ENCODE data around the gene CGNL1.

The CGNL1 gene

DNA sequence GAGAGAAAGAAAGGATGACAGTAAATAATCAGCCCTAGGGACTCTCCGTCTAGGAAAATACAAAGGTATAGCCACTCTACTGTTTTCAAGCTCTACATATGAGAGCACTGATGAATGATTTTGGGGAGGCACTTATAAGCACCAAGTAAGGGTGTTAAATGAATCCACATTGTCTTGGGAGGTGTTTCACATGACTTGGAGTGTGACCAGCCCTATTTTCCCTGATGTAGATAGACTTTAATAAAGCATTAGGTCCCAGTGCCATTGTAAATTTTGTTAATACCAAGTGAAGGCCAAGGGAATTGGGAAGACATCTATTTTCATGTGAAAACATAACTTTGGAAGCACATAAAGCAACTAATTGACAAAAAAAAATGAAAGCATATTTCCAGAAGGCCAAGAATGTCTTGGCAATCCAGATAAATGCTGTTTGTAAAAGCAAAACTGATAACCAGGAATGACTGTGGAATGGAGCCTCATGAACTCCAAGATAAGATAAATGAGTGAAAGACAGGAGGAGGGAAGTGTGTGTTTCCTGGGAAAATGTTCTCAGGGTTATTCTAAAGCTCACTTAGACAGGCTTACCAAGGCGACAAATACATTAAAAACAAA, 119.4 kb downstream of the CGNL1 start:
- no peak for DNase-seq (ENCODE audit: low read depth in 1 of 2, low spot score in 1 of 2)

DNA sequence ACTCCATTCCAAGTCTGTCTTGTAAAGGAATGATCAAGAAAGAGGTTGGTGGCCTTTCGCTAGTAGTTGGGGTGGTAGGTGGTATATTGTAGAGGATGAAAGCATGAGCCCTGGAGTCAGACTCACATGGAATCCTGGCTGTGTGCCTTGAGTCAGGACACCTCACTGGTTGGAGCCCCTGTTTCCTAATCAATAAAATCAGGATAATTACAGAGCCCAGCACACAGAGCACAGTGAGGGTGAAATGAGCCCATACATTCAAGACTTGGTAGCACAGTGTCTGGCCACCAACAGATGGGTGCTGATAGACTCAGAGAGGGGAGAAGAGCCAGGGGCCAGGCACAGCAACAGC, 120.3 kb downstream of the CGNL1 start:
- no peak for DNase-seq (ENCODE audit: low read depth in 1 of 2, low spot score in 1 of 2)

DNA sequence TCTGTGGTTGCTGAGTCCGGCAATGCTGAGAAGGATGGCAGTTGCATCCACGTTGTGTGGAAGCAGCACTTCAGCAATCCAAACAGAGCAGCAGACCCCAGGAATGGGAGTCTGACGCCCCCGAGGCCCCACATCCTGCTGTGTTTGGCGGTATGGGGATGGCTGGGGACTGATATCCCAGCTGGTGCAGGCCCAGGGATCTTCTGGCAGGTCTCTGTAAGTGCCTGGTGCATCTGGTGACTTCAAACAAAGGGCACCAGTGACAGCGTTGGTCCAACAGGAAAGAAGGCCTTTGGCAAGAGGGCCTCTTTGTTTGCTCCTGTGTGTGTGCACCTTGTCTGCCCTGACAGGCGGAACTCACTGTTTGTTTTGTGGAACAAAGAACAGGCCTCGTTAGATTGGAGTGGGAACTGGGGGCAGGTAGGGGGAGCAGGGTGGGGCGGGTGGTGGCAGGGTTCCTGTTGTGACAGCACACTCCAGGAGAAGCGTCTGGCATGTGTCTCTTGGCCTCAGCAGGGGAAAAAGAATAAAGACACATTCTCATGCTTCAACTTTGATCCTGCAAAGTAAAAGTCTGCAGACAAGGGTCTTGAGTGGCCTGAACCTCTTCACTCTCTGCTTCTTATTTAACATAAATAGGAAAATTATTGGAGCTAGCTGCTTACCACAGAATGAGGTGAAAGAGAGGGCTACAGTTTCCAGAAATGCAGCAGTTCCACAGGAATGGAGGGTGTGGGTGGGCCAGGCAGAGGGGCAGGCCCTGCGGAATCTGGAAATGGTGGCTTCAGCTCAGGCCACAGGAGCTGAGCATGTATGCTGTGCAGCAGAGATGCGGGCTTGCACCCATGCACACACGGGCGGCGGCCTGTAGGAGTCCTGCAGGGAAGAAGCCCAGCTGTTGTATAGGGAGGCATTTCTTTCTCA, 120.9 kb downstream of the CGNL1 start:
- DNase-seq (ENCODE audit: low read depth in 1 of 2, low spot score in 1 of 2): no peak

DNA sequence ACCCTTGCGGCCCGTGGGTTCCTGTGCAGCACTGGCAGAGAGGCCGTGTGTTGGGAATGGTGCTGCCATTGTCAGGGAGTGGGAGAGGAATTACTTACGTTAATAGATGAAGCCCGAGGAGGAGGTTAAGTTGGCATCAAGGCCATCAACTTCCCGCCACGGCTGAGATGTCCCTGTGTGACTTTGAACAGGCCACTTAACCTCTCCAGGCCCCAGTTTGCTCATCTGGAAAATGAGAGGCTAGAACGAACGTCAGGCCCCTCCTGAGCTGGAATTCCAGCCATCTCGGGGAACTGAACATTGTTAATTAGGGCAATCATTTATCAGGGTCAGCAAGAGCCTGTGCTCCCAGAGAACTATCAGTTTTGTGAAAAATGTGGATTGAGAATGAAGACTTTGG, 124.0 kb downstream of the CGNL1 start:
- DNase-seq (ENCODE audit: low read depth in 1 of 2, low spot score in 1 of 2): no peak

DNA sequence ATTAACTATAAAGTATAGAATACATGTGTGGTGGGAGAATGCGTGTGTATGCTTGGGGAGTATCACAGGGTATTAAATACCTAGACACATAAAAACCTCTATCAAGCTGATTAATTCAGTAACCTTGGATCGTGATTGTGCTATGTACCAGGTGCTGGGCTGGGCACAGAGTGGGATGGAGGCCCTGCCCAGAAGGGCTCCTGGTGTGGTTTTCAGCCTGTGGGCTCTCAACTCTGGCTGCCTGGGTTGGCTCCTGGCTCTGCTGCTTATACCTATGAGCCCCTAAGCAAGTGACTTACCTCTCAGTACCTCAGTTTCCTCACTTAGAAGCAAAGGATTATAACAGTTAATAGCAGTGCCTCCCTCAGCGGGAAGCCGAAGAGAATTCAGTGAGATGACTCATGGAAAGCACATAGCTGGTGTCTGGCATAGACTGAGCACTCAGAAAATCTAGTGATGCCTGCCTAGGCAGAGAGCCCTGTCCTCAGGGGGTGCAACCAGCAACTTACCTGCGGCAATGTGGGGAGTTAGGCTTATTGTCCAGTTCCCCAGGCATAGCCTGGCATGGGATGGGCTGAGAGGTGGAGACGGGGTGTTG, 124.8 kb downstream of the CGNL1 start:
- DNase-seq (ENCODE audit: low read depth in 1 of 2, low spot score in 1 of 2): no peak

DNA sequence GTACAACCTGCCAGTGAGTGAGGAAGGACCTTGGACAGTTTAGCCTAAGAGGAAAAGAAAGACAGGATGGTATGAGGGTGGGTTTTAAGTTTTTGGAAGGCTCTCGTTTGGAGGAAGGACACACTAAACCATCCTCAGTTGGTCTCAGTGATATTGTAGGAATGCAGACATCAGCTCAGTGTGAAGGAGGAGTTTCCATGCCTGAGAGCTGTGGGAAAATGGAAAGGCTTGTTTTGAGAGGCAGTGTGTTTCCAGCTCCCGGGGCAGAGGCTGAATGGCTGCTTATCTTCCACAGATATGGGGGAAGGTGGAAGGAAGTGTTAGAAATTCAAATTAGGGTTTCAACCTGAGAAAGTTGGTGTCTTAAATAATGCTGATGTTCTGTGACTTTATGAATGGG, 125.8 kb downstream of the CGNL1 start:
- no peak for DNase-seq (ENCODE audit: low read depth in 1 of 2, low spot score in 1 of 2)

DNA sequence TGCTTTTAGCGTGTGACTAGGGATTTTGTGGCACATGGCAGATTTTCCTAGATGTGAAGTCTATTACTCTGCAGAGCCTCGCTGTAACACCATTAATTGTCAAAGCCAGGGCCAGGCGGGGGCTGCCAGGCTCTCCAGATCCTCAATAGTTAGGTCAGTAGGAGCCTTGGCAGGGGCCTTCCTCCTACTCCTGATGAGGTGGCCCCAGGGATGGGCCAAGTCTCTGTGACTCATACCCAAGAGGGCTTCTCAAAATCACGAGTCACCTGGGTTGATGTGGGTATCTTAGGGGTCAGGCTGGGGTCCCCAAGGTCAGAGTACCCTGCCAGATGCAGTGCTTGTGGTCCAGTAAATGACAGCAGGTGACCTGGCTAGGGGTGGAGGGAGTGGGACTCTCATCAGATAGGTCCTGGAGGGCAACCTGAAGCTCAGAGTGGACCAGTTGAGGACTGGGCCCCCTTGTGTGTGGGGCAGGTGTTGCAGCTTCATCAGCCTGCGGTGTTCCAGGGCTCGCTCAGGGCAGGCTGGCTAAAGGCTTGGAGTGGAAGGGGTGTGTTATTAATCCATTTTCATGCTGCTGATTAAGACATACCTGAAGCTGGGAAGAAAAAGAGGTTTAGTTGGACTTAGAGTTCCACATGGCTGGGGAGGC, 126.9 kb downstream of the CGNL1 start:
- no peak for DNase-seq (ENCODE audit: low read depth in 1 of 2, low spot score in 1 of 2)

DNA sequence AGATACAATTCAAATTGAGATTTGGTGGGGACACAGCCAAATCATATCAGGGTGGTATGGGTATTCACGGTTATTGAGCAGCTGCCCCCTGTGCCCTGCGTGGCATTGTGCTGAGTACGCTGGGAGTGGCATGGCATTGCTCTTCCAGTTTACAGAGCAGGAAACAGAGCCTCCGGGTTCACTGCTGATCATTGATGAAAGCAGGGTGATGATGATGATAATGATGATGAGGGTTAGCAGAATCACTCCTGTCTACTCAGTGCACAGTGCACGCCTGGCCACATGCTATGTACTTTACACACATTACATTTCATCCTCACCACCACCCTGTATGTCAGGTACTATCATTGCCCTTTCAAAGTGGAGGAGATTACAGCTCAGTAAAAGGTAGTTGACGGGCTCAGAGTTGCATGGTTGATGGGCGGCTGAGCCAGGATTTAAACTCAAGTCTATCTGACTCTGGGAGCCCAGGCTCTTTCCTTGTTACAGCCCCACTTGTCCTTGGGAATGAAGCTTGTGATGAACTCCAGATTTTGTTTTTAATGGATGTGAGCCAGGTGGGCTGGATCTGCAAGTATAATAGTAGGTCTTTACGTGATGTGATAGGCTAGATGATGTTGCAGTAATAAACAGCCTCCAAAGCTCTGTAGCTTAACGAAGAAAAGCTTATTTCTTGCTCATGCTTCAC, 127.8 kb downstream of the CGNL1 start:
- no peak for DNase-seq (ENCODE audit: low read depth in 1 of 2, low spot score in 1 of 2)

DNA sequence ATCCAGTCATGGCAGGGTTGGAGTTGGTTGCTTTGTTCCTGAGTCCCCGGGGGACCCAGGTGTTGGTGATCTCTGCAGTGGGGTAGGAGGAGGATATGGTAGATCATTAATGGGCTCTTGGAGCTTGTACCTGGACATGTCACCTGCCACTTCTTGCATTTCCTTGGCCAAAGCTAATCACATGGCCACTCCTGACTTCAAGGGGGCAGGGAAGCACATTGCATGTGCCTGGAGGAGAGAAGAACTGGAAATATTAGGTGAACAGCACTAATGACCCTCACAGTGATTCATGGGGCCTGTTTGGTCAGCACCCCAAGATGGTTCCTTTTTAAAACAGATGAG, 128.3 kb downstream of the CGNL1 start:
- no peak for DNase-seq (ENCODE audit: low read depth in 1 of 2, low spot score in 1 of 2)

DNA sequence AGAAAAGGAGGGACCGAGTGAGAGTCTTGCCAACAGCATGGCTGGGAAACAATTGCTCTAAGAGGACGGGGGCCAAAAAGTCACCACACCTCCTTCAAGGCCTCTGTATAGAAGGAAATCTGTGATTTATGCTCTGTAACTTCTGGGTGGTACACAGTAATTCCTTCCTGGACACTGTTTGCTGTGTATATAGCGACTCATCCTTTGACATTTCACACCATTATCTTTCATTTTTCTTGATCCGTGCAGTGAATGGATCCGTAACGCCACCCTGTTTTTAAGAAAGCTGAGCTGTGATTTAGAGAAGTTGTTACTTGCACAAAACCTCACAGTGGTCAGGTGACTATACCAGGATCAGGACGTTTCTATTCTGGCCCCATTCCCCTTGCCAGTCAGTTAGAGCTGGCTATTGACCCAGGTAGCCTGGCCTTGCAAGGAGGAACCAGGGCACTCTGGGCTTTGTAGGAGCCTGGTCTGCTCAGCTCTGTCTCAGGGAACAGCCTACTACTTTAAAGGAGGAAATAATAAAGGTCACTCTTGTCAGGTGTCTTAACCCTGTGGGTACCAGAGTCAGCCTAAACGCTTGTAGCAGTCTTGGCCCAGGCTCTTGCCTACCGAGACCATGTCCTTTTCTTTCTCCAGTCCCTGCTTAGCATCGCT, 128.9 kb downstream of the CGNL1 start:
- no peak for DNase-seq (ENCODE audit: low read depth in 1 of 2, low spot score in 1 of 2)

DNA sequence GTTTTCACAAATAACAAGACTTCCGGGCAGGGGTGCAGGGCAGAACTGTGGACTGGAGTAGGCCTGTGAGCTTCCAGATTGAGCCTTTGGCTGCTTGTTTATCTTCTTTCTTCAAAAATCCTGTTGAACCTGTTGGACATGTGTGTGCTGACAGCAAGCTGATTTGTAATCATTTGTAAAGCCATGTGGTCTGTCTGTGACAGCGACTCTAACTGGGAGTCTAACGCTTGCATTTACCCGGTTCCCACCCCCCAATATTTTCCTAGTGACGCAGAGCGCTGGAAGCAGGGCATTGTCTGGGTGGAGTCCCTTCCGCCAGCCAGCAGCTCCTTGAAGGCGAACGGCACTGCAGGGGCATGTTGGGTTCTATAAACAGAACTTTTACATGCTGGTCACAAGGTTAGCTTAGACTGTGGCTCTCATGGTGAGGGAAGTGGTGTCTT, 129.7 kb downstream of the CGNL1 start:
- no peak for DNase-seq (ENCODE audit: low read depth in 1 of 2, low spot score in 1 of 2)

DNA sequence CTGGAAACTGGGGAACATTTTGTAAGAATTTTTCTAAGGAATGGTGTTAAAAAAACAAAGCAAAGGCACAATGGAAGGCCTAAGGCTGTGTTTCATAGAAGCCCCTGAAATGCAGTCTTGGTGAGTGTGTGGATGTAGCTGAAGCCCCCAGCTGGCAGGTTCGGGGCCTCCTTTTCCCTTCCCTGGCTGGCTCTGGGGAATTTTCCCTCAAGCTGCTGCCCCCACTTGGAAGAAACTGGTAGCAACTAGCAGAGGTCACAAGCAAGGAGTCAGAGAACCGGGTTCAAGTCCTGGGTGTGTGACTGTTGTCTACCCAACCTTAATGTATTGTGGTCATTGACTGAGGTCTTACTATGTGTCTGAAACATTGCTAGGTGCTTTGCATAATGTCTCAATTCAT, 130.1 kb downstream of the CGNL1 start:
- DNase-seq (ENCODE audit: low read depth in 1 of 2, low spot score in 1 of 2): no peak

DNA sequence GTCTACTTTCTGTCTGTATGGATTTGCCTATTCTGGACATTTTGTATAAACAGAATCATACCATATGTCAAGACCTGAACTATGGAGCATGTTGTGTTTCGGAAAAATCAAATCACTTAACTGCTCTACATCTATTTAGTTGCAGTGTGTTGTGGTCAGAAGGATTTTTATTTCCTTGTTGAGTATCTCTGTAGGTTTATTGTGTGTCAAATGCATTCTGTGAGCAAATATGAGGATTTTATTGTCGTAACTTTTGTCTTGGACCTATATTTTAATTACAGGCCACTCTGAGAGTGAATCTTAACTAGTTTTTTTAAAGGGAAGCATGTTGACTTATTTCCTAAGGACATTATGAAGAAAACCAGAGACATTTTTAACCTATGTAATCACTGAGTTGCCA, 130.8 kb downstream of the CGNL1 start:
- no peak for DNase-seq (ENCODE audit: low read depth in 1 of 2, low spot score in 1 of 2)

DNA sequence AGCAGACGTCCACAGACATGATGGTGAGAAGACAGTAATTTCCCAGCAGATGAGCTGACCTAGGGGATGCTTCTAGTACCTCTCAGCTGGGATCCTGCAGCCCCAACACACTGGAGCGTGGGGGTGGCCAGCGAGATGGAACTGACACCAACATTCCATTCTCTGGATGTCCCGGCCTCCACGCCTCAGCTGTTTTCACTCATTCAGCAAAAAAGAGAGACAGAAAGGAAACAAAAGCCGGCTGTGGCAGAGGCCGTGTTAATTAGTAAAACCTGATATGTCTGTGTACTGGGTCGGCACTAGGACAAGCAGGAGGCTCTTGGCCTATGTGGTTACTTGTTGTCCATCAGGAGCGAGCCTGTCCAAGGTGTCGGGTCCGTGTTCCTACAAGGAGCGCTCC, 132.8 kb downstream of the CGNL1 start:
- no peak for DNase-seq (ENCODE audit: low read depth in 1 of 2, low spot score in 1 of 2)

DNA sequence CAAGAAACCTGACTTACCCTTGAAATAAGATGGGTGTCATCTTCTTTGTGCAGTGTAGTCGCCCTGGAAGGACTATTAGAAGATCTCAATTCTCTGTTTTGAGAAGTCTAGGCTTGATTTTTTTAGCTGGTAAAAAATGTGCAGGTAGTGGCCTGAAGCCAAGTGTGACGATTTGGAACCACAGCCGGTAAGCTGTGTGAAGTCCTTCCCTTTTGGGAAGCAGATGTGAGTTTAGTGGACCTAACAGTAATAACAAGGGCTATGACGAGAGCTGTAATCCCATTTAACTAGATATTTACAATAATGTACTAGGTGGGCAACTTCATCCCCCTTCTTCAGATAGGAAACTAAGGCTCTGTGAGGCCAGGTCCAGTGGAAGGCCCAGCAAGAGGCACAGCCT, 133.7 kb downstream of the CGNL1 start:
- DNase-seq (ENCODE audit: low read depth in 1 of 2, low spot score in 1 of 2): no peak

DNA sequence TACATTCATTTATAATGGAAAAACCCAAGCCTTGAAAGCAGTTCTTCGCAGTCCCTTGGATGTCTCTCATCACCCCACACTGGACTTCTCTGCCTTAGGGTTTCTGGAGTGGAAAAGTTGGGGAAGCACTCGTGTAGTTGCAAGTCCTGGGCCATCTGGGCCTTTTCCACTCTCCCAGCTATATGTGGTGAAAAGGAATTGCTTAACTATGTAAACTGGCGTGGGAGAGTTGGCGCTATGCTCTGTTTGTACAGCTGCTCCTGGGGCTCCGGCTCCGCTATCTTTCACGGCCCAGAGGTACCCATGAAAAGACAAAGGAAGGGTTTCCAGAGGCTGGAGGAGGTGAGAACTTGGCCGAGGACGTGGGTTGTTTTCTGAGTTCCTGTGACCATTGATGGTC, 134.3 kb downstream of the CGNL1 start:
- DNase-seq (ENCODE audit: low read depth in 1 of 2, low spot score in 1 of 2): no peak

DNA sequence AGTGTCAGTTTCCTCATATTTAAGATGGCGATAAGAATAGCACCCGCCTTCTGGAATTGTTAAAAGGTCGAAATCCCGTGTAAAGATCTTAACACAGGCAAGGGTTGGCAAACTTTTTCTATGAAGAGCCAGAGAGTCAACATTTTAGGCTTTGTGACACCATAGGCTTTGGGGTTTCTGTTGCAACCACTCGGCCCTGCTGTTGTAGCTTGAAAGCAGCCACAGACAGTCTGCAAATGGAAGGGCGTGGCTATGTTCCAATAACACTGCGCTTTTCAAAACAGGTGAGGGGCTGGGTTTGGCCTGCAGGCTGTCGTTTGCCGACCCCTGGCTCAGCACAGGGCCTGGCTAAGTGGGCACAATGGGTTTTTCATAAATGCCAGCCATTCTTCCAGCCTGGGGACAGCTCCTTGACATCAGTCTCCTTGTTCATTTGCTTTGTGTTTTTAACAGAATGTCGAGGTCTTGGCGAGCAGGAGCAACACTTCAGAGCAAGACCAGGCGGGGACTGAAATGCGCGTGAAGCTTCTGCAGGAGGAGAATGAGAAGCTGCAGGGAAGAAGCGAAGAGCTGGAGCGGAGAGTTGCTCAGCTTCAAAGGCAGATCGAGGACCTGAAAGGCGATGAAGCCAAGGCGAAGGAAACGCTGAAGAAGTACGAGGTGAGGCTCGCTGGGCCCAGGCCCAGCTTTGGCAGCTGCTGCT, 140.2 kb downstream of the CGNL1 start:
- DNase-seq (ENCODE audit: low read depth in 1 of 2, low spot score in 1 of 2): no peak

DNA sequence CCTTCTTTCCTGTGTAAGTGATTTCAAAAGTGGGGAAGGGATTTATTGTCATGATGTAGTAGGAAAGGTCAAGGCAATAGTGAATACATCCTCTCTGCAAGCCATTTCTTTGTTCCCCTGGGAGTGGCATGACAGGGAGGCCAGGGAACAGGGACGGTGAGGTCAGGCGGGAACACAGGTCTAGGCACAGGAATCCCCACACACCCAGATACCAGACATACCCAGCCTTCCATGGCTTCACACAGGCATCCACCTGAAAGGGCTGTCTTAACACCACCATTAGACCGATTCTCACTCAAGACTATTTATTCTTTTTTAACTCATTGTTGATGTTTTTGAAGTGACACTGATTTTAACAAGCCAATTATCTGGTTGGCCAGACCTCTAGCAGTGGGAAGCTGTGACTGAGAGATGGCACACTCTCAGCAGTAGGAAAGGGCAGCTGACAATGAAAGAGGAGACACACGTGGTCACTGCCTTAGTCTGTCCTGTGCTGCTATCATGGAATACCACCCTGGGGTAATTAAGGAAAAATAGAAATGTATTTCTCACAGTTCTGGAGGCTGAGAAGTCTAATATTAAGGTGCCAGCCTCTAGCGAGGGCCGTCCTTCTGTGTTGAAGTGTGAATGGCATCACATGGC, 140.8 kb downstream of the CGNL1 start:
- DNase-seq (ENCODE audit: low read depth in 1 of 2, low spot score in 1 of 2): no peak

DNA sequence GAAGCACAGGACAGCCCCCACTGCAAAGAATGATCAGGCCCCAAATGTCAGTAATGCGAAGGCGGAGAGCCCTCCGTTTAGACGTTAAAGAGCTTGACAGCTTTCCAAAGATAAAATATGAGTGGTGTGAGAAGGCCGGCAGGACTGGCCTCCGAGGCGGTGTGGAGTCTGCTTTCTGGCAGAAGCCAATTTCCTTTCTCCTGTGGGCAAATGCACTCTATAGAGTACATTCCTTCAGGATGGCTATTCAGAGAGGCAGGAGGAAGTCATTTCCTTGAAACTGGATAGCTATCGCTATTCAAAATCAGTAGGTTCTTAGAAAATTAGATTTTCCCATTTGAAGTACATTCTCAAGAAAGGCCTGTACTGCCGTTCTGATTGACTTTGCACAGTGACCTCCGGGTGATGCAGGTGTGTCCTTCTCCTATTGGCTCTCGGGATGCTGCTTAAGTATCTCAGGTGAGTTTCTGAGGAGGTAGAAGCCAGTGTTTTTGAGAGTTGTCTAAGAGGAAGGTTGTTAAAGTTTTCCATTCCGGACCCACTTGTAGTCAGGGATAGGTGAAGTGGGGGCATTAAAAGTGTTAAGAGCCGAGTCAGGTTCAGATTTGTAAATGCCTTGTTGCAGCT, 142.6 kb downstream of the CGNL1 start:
- DNase-seq (ENCODE audit: low read depth in 1 of 2, low spot score in 1 of 2): no peak
